Stimulated activated CD4-positive, alpha-beta T cell treated with anti-CD3 and anti-CD28 coated beads, Interleukin-1b, Interleukin-23, amount 100 ng/mL, for 1 hour (primary cell): ENCODE data around the gene BSPRY.

Experiments
- DNase-seq, 2 donors: peaks; one replicate each; pipeline ENCODE4 v3.0.0-alpha.2; 2020; ENCODE audit warnings: low read depth in 2 of 2

BSPRY gene

DNA sequence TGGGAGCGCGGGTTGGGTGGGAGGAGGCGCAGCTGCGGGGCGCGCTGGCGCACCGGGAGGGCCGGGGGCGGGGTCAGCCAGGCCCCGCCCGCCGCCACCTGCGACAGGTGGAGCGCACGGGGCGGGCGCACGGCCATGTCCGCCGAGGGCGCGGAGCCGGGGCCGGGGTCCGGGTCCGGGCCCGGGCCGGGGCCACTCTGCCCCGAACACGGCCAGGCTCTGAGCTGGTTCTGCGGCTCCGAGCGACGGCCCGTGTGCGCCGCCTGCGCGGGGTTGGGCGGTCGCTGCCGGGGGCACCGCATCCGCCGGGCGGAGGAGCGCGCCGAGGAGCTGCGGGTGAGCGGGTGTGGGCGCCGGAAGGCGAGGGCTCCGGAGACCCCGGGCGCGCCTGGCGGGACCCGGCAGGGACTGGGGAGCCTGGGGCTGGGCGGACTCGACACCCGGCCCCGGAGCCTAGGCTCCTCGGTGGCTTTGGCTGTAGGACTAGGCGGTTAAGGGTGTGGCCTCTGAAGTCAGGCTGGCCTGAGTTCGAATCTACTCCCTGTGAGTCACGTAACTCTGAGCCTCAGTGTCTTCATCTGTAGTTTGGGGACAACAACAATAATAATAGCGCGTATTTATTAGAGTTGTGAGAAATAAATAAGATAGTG is at the start of gene BSPRY:
Gene BSPRY, plus strand, starts transcription at position 97 of the 650 bp plus-strand sequence. Its CDS starts 39 bp downstream, at position 136.
- DNase-seq = no peak

- DNase-seq = no peak
Observed at GRCh38 chr9:113299800-113300292, 49.5 kb upstream of the BSPRY start.

DNA sequence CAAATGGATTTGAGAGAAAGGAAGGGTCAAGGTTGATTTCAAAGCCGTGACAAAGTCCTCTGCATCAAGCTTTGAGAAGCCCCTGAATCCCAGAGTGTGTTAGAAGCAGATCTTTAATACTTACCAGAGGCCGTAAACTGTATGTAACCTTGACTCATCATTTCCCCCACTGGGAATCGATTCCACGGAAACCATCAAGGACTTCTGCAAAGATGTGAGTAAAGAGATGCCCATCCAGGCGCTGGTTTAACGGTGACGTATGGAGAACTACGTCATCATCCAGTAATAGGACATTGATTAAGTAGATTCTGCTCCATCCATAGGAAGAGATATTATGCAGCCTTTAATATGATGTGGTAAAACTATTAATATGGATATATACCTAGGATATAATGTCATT is 47.8 kb upstream of the BSPRY start:
- no peak for DNase-seq

- no peak for DNase-seq
Observed at GRCh38 chr9:113302792-113303418, 46.4 kb upstream of the BSPRY start, which contains the start of gene RNF183. Gene RNF183, minus strand, starts transcription at chr9:113303376. Its CDS starts 5,192 bp downstream, at chr9:113298184.

DNA sequence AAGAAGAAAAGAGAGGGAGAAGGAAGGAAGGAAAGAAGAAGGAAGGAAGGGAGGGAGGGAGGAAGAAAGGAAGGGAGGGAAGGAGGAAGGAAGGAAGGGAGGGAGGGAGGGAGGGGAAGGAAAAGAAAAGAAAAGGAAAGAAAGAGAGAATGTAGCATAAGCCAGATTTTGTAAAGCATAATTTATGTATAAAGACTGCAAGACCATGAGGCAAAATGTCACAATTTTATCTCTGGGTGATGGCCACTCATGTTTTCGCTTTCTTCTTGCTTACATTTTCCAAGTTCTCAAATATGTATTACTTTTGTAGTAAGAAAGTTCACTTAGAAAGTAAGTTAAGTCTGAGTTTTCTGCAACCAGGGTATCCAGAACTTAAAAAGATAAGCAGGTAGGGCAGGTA is 42.8 kb upstream of the BSPRY start:
- no peak for DNase-seq

- DNase-seq = no peak
Observed at GRCh38 chr9:113307396-113307975, 41.9 kb upstream of the BSPRY start.

- no peak for DNase-seq
Observed at GRCh38 chr9:113309204-113309813, 40.0 kb upstream of the BSPRY start.

DNA sequence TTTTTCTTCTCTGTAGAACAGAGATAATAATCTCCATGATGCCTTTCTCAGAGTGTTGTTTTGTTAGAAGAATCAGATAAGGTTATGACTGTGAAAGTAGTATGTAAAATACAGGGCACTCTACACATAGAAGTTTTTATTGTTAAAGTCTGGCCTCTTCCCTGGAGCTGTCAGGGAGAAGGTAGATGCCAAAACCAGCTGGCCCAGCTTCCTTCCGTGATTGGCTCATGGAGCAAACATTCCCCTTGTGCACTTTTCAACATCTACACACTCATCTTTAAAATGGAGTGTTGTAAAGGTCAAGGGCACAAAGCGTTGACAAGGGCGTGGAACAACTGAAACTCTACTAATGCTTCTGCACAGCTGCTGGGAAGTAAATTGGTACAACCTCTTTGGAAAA is 38.8 kb upstream of the BSPRY start:
- no peak for DNase-seq

- no peak for DNase-seq
Observed at GRCh38 chr9:113311961-113312360, 37.4 kb upstream of the BSPRY start.

GRCh38 chr9:113313261-113313660 is 36.1 kb upstream of the BSPRY start:
- DNase-seq = no peak

GRCh38 chr9:113315231-113315630 is 34.1 kb upstream of the BSPRY start:
- DNase-seq = no peak

DNA sequence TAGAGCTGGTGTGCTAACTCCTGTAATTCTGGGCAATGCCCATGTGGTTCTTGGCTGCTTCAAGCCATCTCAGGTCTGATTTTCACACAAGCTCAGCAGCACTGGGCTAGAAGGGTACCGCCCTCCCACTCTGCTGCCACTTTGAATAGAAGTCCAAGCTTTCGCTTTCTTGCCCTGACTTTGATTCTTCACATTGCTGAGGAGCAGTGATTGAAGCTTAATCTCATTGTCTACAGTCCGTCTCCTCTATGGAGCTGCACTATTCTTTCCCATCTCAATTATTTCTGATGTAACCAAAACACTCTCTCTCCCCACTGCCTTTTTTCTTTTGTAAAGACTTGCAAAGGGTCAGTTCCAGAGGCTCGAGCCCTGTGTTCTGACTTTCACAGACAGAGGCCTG is 33.3 kb upstream of the BSPRY start:
- no peak for DNase-seq

- no peak for DNase-seq
Observed at GRCh38 chr9:113317777-113318176, 31.6 kb upstream of the BSPRY start.

DNA sequence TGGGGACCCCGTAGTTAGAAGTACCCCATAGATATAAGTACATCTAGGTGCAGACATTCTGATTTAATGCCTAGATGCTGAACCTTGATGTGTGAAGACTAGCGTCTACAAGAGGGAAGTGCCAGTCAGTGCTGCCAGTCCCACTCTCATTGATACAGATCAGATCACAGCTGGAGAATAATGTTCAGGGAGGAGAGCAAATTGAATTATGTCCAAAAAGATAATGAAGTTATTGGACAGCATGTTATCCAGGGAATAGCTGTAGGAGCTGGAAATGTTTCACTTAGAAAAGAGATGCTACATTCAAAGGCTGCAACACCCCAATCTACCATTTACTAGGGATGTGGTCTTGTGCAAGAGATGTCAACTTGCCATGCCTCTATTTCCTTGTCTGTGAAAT is 30.3 kb upstream of the BSPRY start:
- no peak for DNase-seq

DNA sequence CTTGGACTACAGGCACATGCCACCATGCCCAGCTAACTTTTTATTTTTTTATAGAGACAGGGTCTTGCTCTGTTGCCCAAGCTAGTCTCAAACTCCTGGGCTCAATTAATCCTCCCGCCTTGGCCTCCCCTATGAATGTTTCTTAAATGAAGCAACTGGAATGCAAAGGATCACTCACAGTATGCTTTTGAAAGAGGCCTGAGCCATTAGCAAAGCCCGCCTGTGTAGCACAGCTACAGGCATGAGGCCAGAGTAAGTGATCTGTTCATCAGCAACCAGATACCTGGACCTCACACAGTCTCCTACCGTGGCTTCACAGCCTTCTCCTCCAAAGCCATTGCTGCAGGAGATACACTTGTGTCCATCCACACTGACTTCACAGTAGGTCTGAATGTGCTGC is 29.3 kb upstream of the BSPRY start:
- DNase-seq = no peak

DNA sequence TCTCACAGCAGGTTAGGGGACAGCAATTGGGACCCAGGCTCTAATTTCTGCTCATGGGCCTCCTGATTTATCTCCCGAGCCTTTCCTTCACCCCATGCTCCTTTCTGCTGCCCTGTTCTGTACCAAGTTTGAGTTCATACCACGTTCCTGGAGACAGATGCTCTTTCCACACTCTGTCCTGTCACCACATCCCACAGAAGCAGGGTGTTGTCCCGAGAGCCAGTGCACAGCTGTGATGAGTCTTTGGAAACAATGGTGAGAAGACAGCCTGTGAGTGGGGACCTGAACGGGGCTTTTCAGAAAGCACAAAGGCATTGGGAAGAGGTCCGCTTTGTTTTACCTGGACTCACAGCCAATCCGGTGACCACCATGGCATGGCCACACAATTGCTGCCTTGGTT is 26.7 kb upstream of the BSPRY start:
- no peak for DNase-seq

- DNase-seq = no peak
Observed at GRCh38 chr9:113326230-113326629, 23.1 kb upstream of the BSPRY start.

- DNase-seq = no peak
Observed at GRCh38 chr9:113328045-113328782, 21.1 kb upstream of the BSPRY start.

GRCh38 chr9:113331780-113332179 is 17.6 kb upstream of the BSPRY start:
- no peak for DNase-seq

GRCh38 chr9:113337714-113338113 is 11.6 kb upstream of the BSPRY start:
- DNase-seq = no peak

DNA sequence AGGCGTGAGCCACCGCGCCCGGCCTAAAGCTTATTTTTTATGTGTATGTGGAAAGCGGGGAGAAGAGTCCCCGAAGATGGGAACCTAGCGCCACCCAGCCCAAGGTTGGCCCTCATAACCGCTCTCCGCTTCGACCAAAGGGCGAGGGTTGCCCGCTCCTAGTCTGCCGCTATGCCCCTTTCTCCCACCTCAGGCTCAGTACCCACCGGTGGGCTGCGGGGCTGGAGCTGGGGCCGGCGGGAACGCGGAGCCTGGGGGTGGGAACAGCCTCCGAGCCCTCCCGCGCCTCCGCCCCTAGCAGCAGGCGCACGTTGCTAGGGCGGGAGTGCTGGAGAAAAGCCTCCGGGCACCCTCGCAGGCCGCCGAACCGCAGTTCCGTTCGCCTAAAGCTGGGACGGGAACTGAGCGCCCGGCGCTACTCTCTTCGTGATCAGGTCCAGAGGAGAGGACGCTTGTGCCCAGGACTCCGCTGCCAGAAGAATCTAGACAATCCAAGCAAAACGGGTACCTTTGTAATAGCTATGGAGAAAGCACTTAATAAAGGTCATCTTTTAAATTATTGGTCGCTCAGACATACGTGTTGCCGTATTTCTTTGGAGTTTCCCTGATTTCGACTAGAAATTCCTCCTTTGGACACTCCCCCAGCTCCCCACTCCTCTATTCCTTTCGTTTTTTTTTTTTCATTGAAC is 9.2 kb upstream of the BSPRY start, which contains the start of gene WDR31:
Gene WDR31, minus strand, starts transcription at position 265 of the 689 bp plus-strand sequence. CDS start 8,253 bp downstream, outside the sequence.
- peak; percentile 56 to 72 for DNase-seq
